A549 treated with Hydrocortisone at 1 μM for 4 hours (cell line): ENCODE measurements around the gene DEFB114. TPM values are rescaled to one million over a fixed set of nuclear protein-coding genes. Genes with fewer than 3 reads are reported as not detected.

Experiments used
- total RNA-seq: library from RNA; stranded (reverse); fragments of 200-300 nt; extraction: Qiagen RNA extraction; gene quantifications from 5 replicates; pipeline ENCODE4 v1.2.3, GENCODE V29; 2022

Gene DEFB114
- total RNA-seq = not detected in 5 replicates

GRCh38 chr6:49964064-49964463 is at the start of gene DEFB114:
Gene DEFB114 (minus strand): TSS chr6:49964164. CDS start chr6:49964105, 59 bp downstream.

GRCh38 chr6:49969605-49970004 is 5.6 kb upstream of the DEFB114 start, which contains the start of gene DEFB113:
Gene DEFB113 (minus strand): TSS chr6:49969625. CDS start chr6:49969625, 0 bp downstream.

Other genes starting within 250 kb of the DEFB114 start
- gene CRISP3, start 219.8 kb downstream of the DEFB114 start, total RNA-seq = not detected in 5 replicates
- gene PGK2, start 176.9 kb downstream of the DEFB114 start, total RNA-seq = not detected in 5 replicates
- gene CRISP1, start 97.6 kb downstream of the DEFB114 start, total RNA-seq = not detected in 5 replicates
- not detected in 5 replicates for gene DEFB113, start 5.5 kb upstream of the DEFB114 start, total RNA-seq
- gene DEFB110, start 57.8 kb upstream of the DEFB114 start, total RNA-seq = not detected in 5 replicates
- gene DEFB112, start 85.8 kb upstream of the DEFB114 start, total RNA-seq = not detected in 5 replicates